Midbrain (tissue), 1 donor: ENCODE measurements around the gene DPP7.
"Not testable (repeated sequence)": the region's sequence is repeated elsewhere in the genome, so short reads cannot be mapped to it uniquely, and the experiment has no call there.

Experiments
- DNase-seq: peaks from one replicate; lab custom pipeline; 2025; lab: John Stamatoyannopoulos, UW

DPP7 gene

DNA sequence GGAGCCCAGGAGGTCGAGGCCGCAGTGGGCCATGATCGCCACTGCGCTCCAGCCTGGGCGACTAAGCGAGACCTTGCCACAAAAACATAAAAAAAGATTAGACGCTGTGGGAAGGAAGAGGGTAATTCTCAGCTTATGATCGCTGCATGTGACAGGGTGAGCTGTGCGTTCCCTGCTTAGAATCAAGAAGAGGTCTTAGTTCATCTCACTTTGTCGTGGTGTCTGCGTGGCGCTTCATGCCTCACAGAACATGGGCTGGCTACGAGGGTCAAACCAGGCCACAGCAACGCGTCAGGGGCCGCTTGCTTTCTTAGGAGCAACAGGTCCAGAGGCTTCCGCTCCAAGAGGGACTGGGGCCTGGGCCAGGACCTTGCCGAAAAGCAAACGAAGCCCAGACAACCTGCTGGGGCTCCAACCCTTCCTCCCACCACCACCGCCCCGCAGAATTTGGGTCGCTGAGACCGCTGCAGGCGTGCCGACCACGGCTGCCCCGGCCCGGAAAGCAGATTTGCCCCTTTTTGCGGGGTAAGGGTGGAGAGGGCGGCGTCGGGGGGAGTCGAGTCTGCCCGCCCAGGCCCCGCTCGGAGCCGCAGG lies 14.4 kb upstream of the DPP7 start:
- DNase-seq, result no peak

DNA sequence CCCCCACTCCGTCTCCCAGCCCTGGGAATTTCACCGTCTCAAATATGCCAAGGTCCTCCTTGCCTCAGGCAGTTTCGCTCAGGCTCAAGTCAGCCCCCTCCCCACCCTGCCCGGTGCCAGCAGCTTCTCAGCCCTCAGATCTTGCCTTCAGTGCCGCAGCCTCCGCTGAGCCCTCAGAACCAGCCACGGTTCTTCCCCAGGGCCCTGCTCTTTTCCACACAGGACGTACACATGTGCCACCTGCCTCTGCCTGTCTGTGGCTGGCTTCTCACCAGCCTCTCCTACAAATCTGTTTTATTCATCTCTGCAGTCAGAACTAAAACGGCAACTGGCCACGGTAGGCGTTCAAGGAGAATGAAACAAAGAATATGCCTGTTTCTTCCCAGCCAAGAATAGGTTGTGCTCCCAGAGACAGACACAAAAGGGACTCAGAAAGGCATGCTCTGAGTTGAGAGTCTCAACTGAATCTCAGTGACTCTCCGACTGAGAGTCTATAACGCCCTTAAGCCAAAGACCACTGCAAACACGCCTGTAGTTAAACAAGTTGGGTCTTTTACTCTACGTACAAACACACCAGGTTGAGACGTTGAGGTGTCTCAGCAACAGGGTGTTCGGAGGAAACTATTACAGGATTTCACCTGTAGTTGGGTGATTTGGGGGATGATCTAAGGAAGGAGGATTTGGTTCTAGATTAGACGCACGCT lies 13.8 kb upstream of the DPP7 start:
- no peak for DNase-seq

DNA sequence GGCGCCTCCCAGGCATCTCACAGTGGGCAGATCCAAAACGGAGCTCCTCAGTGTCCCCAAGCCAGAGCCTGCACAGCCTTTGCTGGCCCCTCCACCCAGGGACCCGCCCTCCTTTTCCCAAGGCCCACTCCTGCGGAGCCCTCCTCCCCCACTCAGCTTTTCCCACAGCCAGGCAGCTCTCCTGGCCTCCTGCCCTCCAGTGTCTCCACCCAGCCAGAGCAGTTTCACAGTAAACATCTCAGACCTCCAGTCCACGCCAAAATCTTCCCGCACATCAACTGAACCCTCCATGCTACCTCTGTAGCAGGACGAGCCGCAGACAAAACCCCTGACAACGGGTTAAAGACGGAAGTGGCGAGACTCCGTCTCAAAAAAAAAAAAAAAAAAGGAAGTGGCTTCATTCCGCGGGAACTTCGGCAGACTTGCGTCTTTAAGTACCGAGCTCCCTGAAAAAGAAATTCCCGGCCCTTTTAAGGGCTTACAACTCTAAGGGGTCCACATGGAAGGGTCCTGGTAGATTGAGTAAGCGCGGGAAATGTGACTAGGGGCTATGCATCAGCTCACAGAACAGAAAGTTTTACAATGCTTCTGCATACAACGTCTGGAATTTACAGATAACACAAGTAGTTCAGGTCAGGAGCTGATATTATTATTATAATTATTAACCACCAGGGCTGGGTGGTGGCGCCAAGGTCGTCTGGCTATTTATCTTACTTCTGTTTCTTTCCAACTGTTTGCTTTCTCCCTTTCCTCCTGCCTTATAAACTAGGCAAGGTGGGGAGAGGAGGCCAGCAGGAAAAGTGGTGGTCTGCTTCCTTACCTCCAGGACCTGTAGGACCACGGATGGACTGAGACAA lies 13.0 kb upstream of the DPP7 start:
- DNase-seq, result no peak

DNA sequence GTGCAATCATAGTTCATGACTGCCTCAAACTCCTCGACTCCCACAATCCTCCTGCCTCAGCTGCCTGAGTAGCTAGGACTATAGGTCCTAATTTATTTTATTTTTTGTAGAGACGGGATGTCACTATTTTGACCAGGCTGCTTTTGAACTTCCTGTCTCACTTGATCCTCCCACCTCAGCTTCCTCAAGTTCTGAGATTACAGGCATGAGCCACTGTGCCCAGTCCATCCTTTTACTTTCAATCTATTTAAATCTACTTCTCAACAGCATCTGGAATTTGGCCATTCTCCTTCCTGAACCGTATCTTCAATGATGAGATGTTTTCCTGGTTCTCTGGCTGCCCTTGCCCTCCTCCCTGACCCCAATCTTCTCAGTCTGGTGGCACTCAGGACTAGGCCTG lies 12.3 kb upstream of the DPP7 start:
- DNase-seq, result no peak

DNA sequence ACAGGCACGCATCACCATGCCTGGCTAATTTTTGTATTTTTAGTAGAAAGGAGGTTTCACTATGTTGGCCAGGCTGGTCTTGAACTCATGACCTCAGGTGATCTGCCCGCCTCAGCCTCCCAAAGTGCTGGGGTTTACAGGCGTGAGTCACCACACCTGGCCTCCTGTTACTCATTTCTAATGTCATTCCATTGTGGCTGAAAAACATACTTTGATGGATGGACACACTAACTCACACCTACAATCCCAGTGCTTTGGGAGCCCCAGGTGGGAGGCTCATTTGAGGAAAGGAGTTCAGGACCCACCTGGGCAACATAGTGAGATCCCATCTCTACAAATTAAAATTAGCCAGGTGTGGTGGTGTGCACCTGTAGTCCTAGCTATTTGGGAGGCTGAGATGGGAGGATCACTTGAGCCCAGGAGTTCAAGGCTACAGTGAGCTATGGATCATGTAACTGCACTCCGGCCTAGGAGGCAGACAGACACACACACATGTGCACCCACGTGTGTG lies 9.5 kb upstream of the DPP7 start:
- DNase-seq, result not testable (repeated sequence)

DNA sequence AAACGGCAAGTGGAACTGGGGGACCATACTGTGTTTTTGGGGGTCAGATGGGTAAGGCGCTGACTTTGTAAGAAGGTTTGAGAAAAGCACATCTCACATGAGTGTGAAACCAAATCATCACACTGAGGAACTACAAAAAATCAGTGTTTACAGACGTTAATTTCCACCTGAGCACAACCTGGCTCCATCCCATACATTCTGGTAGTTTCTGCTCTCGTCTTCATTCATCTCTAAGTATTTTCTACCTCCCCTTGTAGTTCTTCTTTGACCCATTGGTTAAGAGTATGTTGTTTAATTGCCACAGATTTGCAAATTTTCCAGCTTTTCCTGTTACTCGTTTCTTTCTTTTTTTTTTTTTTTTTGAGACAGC lies 8.9 kb upstream of the DPP7 start:
- no peak for DNase-seq

DNA sequence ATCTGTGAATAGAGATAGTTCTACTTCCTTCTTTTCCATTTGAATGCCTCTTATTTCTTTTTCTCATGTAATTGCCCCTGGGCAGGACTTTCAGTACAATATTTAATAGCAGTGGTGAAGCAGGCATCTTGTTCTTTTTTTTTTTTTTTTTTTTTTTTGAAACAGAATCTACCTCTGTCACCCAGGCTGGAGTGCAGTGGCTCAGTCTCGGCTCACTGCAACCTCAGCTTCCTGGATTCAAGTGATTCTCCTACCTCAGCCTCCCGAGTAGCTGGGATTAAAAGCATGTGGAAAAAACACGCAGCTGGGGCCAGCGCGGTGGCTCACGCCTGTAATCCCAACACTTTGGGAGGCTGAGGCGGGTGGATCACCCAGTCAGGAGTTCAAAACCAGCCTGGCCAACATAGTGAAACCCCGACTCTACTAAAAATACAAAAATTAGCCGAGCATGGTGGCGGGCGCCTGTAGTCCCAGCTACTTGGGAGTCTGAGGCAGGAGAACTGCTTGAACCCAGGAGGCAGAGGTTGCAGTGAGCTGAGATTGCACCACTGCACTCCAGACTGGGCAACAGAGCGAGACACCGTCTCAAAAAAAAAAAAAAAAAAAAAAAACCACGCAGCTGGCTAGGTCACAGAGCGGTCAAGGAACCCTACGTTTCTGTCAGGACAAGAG lies 8.4 kb upstream of the DPP7 start:
- not testable (repeated sequence) for DNase-seq

DNA sequence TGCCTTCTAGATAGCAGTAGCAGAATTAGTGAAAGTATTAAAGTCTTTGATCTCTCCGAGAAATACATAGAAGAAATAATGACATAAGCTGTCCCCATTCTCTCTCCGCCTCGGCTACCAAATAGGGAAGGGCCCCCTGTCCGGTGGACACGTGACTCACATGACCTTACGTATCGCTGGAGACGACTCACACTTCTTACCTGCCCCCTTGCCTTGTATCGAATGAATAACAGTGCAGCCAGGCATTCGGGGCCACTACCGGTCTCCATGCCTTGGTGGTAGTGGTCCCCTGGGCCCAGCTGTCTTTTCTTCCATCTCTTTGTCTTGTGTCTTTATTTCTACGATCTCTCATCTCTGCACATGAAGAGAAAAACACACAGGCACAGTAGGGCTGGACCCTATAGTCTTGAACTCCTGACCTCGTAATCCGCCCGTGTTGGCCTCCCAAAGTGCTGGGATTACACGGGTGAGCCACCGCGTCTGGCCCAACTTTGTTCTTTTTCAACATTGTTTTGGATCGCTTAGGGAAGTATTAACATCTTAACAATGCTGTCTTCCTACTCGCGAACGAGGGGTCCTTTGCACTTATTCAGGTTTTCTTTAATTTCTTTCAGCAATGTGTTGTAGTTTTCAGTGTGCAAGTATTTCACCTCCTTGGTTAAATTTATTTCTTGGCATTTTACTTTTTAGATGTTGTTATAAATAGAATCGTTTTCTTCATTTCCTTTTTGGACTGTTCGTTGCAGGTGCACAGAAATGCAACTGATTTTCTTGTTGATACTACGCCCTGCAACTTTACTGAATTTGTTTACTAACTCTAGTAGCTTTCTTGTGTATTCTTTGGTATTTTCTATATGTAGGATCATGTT lies 7.6 kb upstream of the DPP7 start:
- not testable (repeated sequence) for DNase-seq

DNA sequence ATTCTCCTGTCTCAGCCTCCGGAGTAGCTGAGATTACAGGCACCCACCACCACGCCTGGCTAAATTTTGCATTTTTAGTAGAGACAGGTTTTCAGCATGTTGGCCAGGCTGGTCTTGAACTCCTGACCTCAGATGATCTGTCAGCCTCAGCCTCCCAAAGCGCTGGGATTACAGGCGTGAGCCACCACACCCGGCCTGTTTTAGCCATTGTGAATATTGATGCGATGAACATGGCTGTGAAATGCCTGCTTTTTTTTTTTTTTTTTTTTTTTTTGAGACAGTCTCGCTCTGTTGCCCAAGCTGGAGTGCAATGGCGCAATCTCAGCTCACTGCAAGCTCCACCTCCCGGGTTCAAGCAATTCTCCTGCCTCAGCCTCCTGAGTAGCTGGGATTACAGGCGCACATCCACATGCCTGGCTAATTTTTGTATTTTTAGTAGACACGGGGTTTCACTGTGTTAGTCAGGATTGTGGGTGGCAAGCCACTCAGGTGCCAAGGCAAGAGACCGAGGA lies 3.6 kb upstream of the DPP7 start:
- not testable (repeated sequence) for DNase-seq

DNA sequence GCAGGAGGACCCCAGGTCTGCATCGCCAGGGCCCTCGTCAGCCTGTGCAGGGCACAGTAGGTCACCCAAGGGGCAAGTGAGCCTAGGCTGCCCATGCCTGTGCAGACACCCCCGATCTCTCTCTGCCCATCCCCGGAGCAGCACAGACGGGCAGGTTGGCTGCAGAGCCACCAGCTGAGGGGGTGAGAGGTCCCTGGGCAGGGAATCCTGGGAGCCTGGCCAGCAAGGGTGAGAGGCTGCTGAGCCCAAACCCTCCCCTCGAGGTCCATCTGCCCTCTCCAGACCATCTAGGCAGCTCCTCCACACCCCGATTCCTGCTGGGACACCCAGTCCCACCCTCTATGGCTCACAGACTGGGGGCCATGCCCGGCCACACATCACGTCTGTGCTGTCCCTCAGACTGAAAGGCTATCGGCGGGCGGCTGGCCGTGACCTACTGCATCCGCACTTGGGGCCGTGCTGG lies 2.8 kb upstream of the DPP7 start:
- DNase-seq, result no peak

DNA sequence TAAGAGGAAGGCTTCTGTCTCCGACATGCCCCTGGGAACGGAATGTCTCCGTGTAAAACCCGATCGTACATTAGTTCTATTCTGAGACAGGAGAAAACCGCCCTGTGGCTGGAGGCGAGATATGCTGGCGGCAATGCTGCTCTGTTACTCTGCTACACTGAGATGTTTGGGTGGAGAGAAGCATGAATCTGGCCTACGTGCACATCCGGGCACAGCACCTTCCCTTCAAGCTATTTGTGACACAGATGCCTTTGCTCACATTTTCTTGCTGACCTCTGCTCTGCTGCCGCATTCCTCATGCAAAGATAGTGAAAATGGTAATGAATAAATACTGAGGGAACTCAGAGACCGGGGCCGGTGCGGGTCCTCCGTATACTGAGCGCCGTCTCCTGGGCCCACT lies 2.2 kb upstream of the DPP7 start:
- DNase-seq, result no peak

DNA sequence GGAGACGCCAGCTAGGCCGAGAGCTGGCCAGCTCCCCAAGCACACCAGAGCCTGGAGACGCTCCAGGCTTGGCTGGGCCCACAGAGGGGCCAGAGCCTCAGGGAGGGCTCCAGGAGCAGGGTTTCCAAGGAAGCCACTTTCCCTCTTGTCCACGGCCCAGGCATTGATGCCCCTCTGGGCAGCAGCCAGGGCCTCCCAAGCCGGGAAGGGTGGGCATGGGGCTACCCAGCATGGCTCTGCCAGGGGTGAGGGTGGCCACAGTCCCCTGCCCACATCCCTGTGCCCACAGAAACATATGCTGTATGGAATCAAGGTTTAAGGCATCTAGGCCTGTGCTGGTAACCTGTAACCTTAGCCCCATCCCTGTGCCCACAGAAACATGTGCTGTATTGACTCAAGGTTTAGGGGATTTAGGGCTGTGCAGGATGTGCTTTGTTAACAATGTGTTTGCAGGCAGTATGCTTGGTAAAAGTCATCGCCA lies 1.5 kb upstream of the DPP7 start:
- peak; percentile 12 for DNase-seq

DNA sequence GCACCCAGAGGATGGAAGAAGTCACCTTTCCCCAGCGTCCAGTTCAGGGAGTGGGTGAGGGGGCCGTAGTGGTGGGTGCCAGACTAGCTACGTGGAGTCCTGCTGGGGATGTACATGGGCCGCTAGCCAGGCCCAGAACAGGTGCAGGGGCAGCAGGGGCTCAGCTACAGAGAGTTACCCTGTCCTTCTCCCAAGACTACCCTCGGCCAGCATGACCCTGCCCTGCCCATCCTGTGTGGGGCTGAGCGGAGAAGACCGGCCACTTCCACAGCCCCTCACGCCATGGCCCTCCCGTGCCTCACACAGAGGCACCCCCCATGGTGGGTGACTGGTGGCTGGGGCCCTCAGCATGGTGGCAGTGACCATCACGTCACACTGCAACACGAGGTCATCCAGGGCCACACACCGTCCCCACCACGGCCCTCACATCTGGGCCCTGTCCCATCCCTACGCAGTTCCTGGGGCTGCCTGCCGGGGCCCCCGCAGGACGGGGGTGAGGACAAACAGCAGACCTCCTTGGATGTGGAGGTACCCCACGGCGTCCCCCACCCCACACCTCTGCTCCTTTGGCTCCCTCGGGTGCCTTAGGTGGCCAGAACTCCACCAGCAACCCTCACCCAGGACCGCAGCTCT lies 977 bp upstream of the DPP7 start:
- no peak for DNase-seq

DNA sequence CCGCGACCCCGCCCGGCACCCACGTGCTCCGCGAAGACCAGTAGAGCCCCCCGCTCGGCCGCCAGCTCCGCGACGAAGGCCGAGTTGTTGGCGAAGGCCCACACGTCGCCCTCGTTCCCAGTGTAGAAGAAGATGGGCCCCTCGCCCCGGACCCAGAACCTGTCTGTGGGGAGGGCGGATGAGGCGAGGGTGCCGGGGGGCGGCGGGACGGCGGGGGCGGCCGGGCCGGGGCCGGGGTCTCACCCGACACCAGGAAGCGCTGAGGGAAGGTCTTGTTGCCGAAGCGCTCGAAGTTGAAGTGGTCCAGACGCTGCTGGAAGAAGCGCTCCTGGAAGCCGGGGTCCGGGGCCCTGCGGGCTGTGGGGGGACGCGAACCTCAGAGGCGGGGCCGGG lies 317 bp downstream of the DPP7 start:
- no peak for DNase-seq

DNA sequence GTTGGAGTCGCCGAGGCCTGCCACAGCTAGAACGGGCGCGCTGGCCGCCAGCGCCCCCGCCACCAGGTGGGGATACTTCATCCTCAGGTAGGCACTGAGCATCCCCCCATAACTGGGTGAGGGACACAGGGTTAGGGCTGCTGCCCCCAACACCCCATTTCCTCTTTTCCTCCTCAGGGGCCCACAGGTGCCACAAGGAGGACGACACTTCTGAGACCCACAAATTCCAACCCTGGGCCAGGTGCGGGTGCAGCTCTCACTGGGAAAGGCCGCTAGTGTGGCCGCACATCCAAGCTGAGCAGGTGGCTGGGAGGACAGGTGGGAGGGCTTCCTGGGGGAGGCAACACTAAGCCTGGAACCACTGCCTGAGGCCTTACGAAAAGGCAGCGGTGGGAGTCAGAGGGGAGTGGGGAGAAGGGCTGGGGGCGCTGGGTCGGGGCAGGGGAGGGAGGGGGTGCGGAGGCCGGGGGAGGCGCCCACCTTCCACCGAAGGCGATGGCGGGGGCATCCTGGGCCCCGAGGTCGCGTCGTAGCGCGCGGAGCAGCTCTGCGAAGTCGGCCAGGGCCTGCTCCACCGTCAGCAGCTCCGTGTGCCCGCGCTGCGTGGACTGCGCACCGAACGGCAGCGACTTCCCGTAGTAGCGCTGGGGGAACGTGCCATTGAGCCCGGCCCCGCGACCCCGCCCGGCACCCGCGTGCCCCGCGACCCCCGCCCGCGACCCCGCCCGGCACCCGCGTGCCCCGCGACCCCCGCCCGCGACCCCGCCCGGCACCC lies 961 bp downstream of the DPP7 start:
- DNase-seq, result no peak

DNA sequence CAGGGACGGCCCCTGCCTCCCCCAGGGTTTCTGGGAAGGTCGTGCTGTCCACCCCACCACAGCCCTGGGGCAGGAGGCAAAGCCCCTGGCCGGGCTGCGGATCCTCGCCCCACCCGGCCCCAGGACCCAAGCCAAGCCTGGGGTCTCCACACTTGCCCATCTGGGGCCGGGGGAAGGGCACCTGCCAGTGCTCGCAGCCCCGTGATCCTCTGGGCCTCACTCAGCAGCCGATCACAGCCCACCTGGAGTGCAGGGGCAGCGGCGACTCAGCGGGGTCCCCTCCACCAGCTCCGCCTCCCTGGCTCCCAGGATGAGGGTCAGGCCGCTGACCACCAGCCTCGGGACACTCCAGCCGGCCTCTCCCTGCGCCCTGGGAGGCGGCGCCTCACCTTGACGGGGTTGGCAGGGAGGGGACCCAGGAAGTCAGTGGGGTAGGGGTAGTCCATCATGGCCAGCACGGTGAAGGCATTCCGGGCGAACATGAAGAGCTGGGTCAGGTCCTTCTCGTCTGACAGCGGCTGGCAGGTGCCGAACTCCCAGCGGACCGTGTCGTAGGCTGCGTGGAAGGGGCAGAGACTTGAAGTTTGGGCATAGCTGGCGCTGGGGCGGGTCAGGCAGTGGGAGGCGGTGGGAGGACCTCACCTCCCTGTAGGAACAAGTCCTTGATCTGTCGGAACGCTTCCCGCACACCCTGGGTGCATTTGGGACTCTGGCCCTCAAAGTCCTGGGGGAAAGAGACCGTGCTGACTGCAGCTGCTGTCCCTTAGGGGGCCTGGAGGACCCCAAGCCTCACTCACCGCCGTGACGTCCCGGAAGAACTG lies 1.8 kb downstream of the DPP7 start:
- no peak for DNase-seq

DNA sequence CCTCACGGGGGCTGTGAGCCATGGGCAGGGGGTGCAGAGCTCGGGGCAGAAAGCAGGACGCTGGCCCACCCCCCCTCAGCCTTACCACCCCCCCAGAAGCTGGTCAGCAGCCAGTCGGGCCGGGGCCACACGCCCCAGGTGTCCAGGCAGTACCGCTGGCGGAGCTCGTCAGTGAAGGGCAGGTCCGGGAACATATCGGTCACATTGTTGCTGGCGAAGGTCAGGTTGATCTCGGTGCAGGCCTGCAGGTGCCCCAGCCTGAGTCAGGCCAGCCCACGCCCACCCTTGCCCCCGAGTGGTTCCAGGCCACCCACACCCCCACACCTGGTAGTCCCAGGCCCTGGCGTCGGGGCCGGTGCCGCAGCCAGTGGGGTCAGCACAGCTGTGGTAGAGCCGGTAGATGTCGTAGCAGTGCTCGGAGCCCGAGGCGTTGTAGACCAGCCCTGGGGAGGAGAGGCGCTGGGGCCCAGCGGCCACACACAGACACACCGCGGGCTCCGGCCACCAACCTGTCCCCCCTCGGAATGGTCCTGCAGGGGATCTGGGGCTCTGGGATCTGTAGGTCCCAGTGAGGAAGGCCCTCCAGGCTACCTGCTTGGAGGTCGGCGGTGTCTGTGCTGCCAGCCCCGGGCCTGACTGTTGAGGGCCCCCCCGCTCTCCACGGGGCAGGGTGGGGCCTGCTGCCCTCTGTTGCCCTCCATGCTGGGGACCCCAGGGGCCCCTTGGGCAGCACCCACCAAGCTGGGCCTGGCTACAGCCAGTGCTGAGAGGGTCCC lies 2.6 kb downstream of the DPP7 start:
- no peak for DNase-seq
